SK-N-SH (cell line): Measurements from ENCODE around the gene ZCCHC7. TPM values are rescaled to one million over a fixed set of nuclear protein-coding genes. Genes with fewer than 3 reads are reported as not detected.

Experiments
- CTCF ChIA-PET: fragments of 300-600, 350-600 bp; formaldehyde crosslinking; extraction: SDS; loops from one replicate; lab custom pipeline; 2021; lab: Yijun Ruan, JAX
- POLR2A ChIA-PET: fragments of 350-600 bp; sonication (Branson Sonifier 250); formaldehyde crosslinking; extraction: SDS; loops from one replicate; lab custom pipeline; 2020; ENCODE audit warnings: antibody characterized with exemption, inconsistent platforms; lab: Yijun Ruan, JAX
- DNase-seq: peaks from one replicate; pipeline ENCODE4 v3.0.0; 2012
- H2AFZ ChIP-seq: fragments of 200-600 bp; sonication (generic); 2 replicates; pipeline ENCODE4 v1.8.1; 2016; ENCODE audit warnings: antibody characterized with exemption, mild to moderate bottlenecking, low read depth
- H3F3A ChIP-seq: fragments of 200-600 bp; sonication (generic); replicated peaks from 2 replicates; pipeline ENCODE3; 2016; ENCODE audit warnings: antibody characterized with exemption, mild to moderate bottlenecking; ENCODE audit not compliant: insufficient read depth
- H3K27ac ChIP-seq, 2 experiments: fragments of 200-500 bp in 1 of 2; fragments of 200-600 bp in 1 of 2; sonication (Bioruptor generic) in 1 of 2; sonication (generic), shearing (Covaris generic) in 1 of 2; 2 replicates each; pipeline versions ENCODE4 v1.5.1 to v1.6.1; 2014 to 2016; ENCODE audit warnings: low read depth in 2 of 2, inconsistent platforms in 1 of 2, low read length in 1 of 2, mild to moderate bottlenecking in 1 of 2, mixed read lengths in 1 of 2
- H3K27me3 ChIP-seq: fragments of 200-600 bp; sonication (generic), shearing (Covaris generic); 2 replicates; pipeline ENCODE4 v1.6.1; 2016; ENCODE audit warnings: mixed run types; ENCODE audit not compliant: insufficient read depth
- H3K36me3 ChIP-seq, 2 experiments: fragments of 200-500 bp in 1 of 2; fragments of 200-600 bp in 1 of 2; sonication (Bioruptor generic) in 1 of 2; sonication (generic) in 1 of 2; replicated peaks in 1 of 2; 2 replicates each; pipeline versions ENCODE3 to v1.5.1; 2014 to 2016; ENCODE audit warnings: low read length in 1 of 2, mild to moderate bottlenecking in 1 of 2; ENCODE audit not compliant: insufficient read depth in 2 of 2, control insufficient read depth in 1 of 2
- H3K4me1 ChIP-seq, 2 experiments: fragments of 200-500 bp in 1 of 2; fragments of 200-600 bp in 1 of 2; sonication (Bioruptor generic) in 1 of 2; sonication (generic), shearing (Covaris generic) in 1 of 2; 2 replicates each; pipeline versions ENCODE4 v1.5.1 to v1.6.1; 2014 to 2016; ENCODE audit warnings: low read depth in 1 of 2, low read length in 1 of 2, mixed run types in 1 of 2; ENCODE audit not compliant: insufficient read depth in 2 of 2, control insufficient read depth in 1 of 2
- H3K4me2 ChIP-seq: fragments of 200-600 bp; sonication (generic), shearing (Covaris generic); 2 replicates; pipeline ENCODE4 v1.6.1; 2017; ENCODE audit warnings: mixed run types
- H3K4me3 ChIP-seq, 2 experiments: fragments of 200-500 bp in 1 of 2; fragments of 200-600 bp in 1 of 2; sonication (Bioruptor generic) in 1 of 2; sonication (generic), shearing (Covaris generic) in 1 of 2; 2 replicates each; pipeline versions ENCODE4 v1.5.1 to v1.8.1; 2014 to 2016; ENCODE audit warnings: low read depth in 2 of 2, inconsistent platforms in 1 of 2, low read length in 1 of 2, mild to moderate bottlenecking in 1 of 2, mixed read lengths in 1 of 2, moderate library complexity in 1 of 2
- H3K79me2 ChIP-seq: fragments of 200-600 bp; sonication (generic); 2 replicates; pipeline ENCODE4 v1.8.1; 2017; ENCODE audit warnings: mild to moderate bottlenecking; ENCODE audit not compliant: insufficient read depth
- H3K9ac ChIP-seq: fragments of 200-600 bp; sonication (generic); 2 replicates; pipeline ENCODE4 v1.6.1; 2017; ENCODE audit warnings: mixed run types
- H3K9me2 ChIP-seq: fragments of 200-600 bp; sonication (generic); 2 replicates; pipeline ENCODE4 v1.6.1; 2017; ENCODE audit warnings: mixed run types
- H3K9me3 ChIP-seq: fragments of 200-600 bp; sonication (generic); 2 replicates; pipeline ENCODE4 v1.6.1; 2017; ENCODE audit warnings: mixed run types, mild to moderate bottlenecking, moderate library complexity
- H4K20me1 ChIP-seq: fragments of 200-600 bp; sonication (generic); 2 replicates; pipeline ENCODE4 v1.6.1; 2017; ENCODE audit warnings: mild to moderate bottlenecking, mixed run types; ENCODE audit not compliant: insufficient read depth
- CTCF ChIP-seq: fragments of 200-600 bp; sonication (generic); IDR thresholded peaks from 2 replicates; pipeline ENCODE4 v1.6.1; 2017; ENCODE audit warnings: antibody characterized with exemption, mild to moderate bottlenecking, moderate library complexity
- EP300 ChIP-seq, 2 experiments: IDR thresholded peaks; 2 replicates each; pipeline versions ENCODE4 v1.4.0 to v1.6.1; 2012; ENCODE audit warnings: borderline replicate concordance in 1 of 2, low read depth in 1 of 2, low read length in 1 of 2
- FOSL2 ChIP-seq: IDR thresholded peaks from 2 replicates; pipeline ENCODE4 v1.4.0; 2012; ENCODE audit warnings: low read depth, mild to moderate bottlenecking, moderate library complexity, borderline replicate concordance
- FOXJ3 ChIP-seq: sonication (generic); formaldehyde crosslinking; IDR thresholded peaks from 2 replicates; pipeline ENCODE4 v1.5.1; 2020; ENCODE audit warnings: mild to moderate bottlenecking, missing genetic modification reagents
- GABPA ChIP-seq: IDR thresholded peaks from 2 replicates; pipeline ENCODE4 v1.4.0; 2012; ENCODE audit warnings: low read depth, mild to moderate bottlenecking
- IRF3 ChIP-seq: fragments of 150-350 bp; IDR thresholded peaks from 2 replicates; pipeline ENCODE4 v1.6.1; 2016; ENCODE audit warnings: mild to moderate bottlenecking, low read depth, low read length
- JUND ChIP-seq: IDR thresholded peaks from 2 replicates; pipeline ENCODE4 v1.4.0; 2012
- MAX ChIP-seq: IDR thresholded peaks from 2 replicates; pipeline ENCODE4 v1.4.0; 2012; ENCODE audit warnings: low read depth
- MEF2A ChIP-seq: IDR thresholded peaks from 2 replicates; pipeline ENCODE4 v1.4.0; 2012; ENCODE audit warnings: low read depth, borderline replicate concordance
- MXI1 ChIP-seq: IDR thresholded peaks from 2 replicates; pipeline ENCODE4 v1.6.1; 2012; ENCODE audit warnings: mild to moderate bottlenecking, low read depth, low read length, improper control_type of control experiment
- NFIC ChIP-seq: IDR thresholded peaks from 2 replicates; pipeline ENCODE4 v1.4.0; 2012; ENCODE audit warnings: borderline replicate concordance
- RCOR1 ChIP-seq: fragments of 150-350 bp; IDR thresholded peaks from 2 replicates; pipeline ENCODE4 v1.6.1; 2017; ENCODE audit warnings: antibody characterized with exemption, low read length
- REST ChIP-seq: IDR thresholded peaks from 2 replicates; pipeline ENCODE4 v1.6.1; 2012; ENCODE audit warnings: mild to moderate bottlenecking, low read depth, low read length, moderate library complexity
- SIN3A ChIP-seq: IDR thresholded peaks from 2 replicates; pipeline ENCODE4 v1.6.1; 2012; ENCODE audit warnings: low read depth, mild to moderate bottlenecking, low read length, moderate library complexity, borderline replicate concordance
- SMC3 ChIP-seq: IDR thresholded peaks from 2 replicates; pipeline ENCODE4 v1.6.1; 2012; ENCODE audit warnings: low read depth, low read length, improper control_type of control experiment
- TCF12 ChIP-seq: IDR thresholded peaks from 2 replicates; pipeline ENCODE4 v1.4.0; 2012
- USF1 ChIP-seq: IDR thresholded peaks from 2 replicates; pipeline ENCODE4 v1.4.0; 2012; ENCODE audit warnings: low read depth, borderline replicate concordance
- USF2 ChIP-seq: fragments of 150-350 bp; IDR thresholded peaks from 2 replicates; pipeline ENCODE4 v1.6.1; 2017; ENCODE audit warnings: antibody characterized with exemption, low read length, low read depth, borderline replicate concordance
- YY1 ChIP-seq: IDR thresholded peaks from 2 replicates; pipeline ENCODE4 v1.4.0; 2012; ENCODE audit warnings: low read depth, mild to moderate bottlenecking
- ZBTB33 ChIP-seq: IDR thresholded peaks from 2 replicates; pipeline ENCODE4 v1.4.0; 2012; ENCODE audit warnings: low read depth, borderline replicate concordance
- WGBS: methylation state at CpG from one replicate; pipeline ENCODE4 v1.1.6; 2017; ENCODE audit warnings: low lambda C conversion rate; 5-methylcytosine and 5-hydroxymethylcytosine counted together
- polyA plus RNA-seq, 3 experiments: library from polyadenylated mRNA; depleted of rRNA; stranded (reverse); fragments of >200 nt; gene quantifications; 2 replicates each; pipeline ENCODE4 v1.2.3, GENCODE V29; 2012

Gene ZCCHC7
- polyA plus RNA-seq, 1 of the 3 experiments (the other 2 are of a cell fraction): 12.6 TPM

- no peaks in the 10 kb centered on the region for H4K20me1 ChIP-seq
- no peak for TF ChIP-seq GABPA
- no peak for TF ChIP-seq USF1
- TF ChIP-seq EP300 (IDR thresholded peaks at IDR 0.05; ENCODE audit: borderline replicate concordance in 1 of 2, low read depth in 1 of 2, low read length in 1 of 2): no peak
- TF ChIP-seq MEF2A: no peak
- TF ChIP-seq CTCF: no peak
- no peak for TF ChIP-seq IRF3
- no peak for TF ChIP-seq MAX
- no peak for TF ChIP-seq NFIC
- TF ChIP-seq MXI1: no peak
- TF ChIP-seq SMC3: no peak
- TF ChIP-seq JUND: no peak
- no peak for TF ChIP-seq FOXJ3 (CRISPR knock-in tag)
- no peak for TF ChIP-seq SIN3A
- no peak for TF ChIP-seq FOSL2
- no peak for TF ChIP-seq RCOR1
- no peak for TF ChIP-seq REST
- TF ChIP-seq TCF12: no peak
- TF ChIP-seq ZBTB33: no peak
- TF ChIP-seq USF2: no peak
- TF ChIP-seq YY1: no peak
- peaks cover 7 to 13% of the 10 kb centered on the region in 2 experiments; a peak in 3 of 4 replicates for H3K4me1 ChIP-seq
- no peak overlapping the region for H3K27ac ChIP-seq
- no peak overlapping the region for H2AFZ ChIP-seq
- H3K79me2 ChIP-seq: no peaks in the 10 kb centered on the region
- ChIA-PET CTCF (interaction anchor here (0.7 to 2.6 kb wide), 3 partner anchors 9 to 459 kb away, joined by 3 to 6 read pairs (median 3); no protein-coding TSS in a partner anchor), POLR2A (no interaction called here)
- H3K9me3 ChIP-seq: no peaks in the 10 kb centered on the region
- H3K36me3 ChIP-seq: peaks cover 0 to 4% of the 10 kb centered on the region in 2 experiments
- 100% methylated on average over 1 of the region's 1 CpG for WGBS
- no peaks in the 10 kb centered on the region for H3K27me3 ChIP-seq
- no peaks in the 10 kb centered on the region for H3K9me2 ChIP-seq
- H3K4me2 ChIP-seq: no peak overlapping the region
- H3F3A ChIP-seq: no peaks in the 10 kb centered on the region
- H3K4me3 ChIP-seq: no peak overlapping the region
- DNase-seq: no peak
- no peak overlapping the region for H3K9ac ChIP-seq
Observed at GRCh38 chr9:37331871-37332270, 211.5 kb downstream of the ZCCHC7 start.
